GM21447 (cell line): ENCODE results near the gene VAV2.
"Not testable (repeated sequence)": the region's sequence is repeated elsewhere in the genome, so short reads cannot be mapped to it uniquely, and the experiment has no call there.

Source experiments
- ATAC-seq: cut with Tn5 transposase; IDR thresholded peaks from one replicate; pipeline ENCODE4 v1.9.1; 2021; ENCODE audit not compliant: unreplicated experiment

Gene VAV2

GRCh38 chr9:133778336-133779013 lies 213.6 kb downstream of the VAV2 start:
- no peak for ATAC-seq

GRCh38 chr9:133777871-133778270 lies 214.3 kb downstream of the VAV2 start:
- no peak for ATAC-seq

GRCh38 chr9:133777068-133777791 lies 214.9 kb downstream of the VAV2 start:
- ATAC-seq = no peak

- ATAC-seq = no peak
Observed at GRCh38 chr9:133775951-133776905, 215.9 kb downstream of the VAV2 start.

- no peak for ATAC-seq
Observed at GRCh38 chr9:133775291-133775690, 216.8 kb downstream of the VAV2 start.

- no peak for ATAC-seq
Observed at GRCh38 chr9:133774799-133775198, 217.3 kb downstream of the VAV2 start.

GRCh38 chr9:133773889-133774655 lies 218.1 kb downstream of the VAV2 start:
- ATAC-seq = no peak

GRCh38 chr9:133772581-133772980 lies 219.5 kb downstream of the VAV2 start:
- ATAC-seq = no peak

- no peak for ATAC-seq
Observed at GRCh38 chr9:133771486-133772482, 220.3 kb downstream of the VAV2 start.

GRCh38 chr9:133770076-133770777 lies 221.9 kb downstream of the VAV2 start:
- ATAC-seq = no peak

GRCh38 chr9:133769511-133770075 lies 222.5 kb downstream of the VAV2 start:
- no peak for ATAC-seq

GRCh38 chr9:133768859-133769510 lies 223.1 kb downstream of the VAV2 start:
- ATAC-seq = no peak

GRCh38 chr9:133768371-133768858 lies 223.7 kb downstream of the VAV2 start:
- no peak for ATAC-seq

- no peak for ATAC-seq
Observed at GRCh38 chr9:133767625-133768024, 224.5 kb downstream of the VAV2 start.

GRCh38 chr9:133767008-133767407 lies 225.1 kb downstream of the VAV2 start:
- ATAC-seq = no peak

- not testable (repeated sequence) for ATAC-seq
Observed at GRCh38 chr9:133766234-133766633, 225.9 kb downstream of the VAV2 start.

GRCh38 chr9:133763272-133764183 lies 228.6 kb downstream of the VAV2 start:
- ATAC-seq = no peak
